SK-N-SH (cell line): Measurements from ENCODE around the gene C17orf75. TPM values are rescaled to one million over a fixed set of nuclear protein-coding genes. Genes with fewer than 3 reads are reported as not detected.

Experiments used
- CTCF ChIA-PET: fragments of 300-600, 350-600 bp; formaldehyde crosslinking; extraction: SDS; loops from one replicate; lab custom pipeline; 2021; lab: Yijun Ruan, JAX
- POLR2A ChIA-PET: fragments of 350-600 bp; sonication (Branson Sonifier 250); formaldehyde crosslinking; extraction: SDS; loops from one replicate; lab custom pipeline; 2020; ENCODE audit warnings: antibody characterized with exemption, inconsistent platforms; lab: Yijun Ruan, JAX
- DNase-seq: peaks from one replicate; pipeline ENCODE4 v3.0.0; 2012
- H2AFZ ChIP-seq: fragments of 200-600 bp; sonication (generic); 2 replicates; pipeline ENCODE4 v1.8.1; 2016; ENCODE audit warnings: antibody characterized with exemption, mild to moderate bottlenecking, low read depth
- H3F3A ChIP-seq: fragments of 200-600 bp; sonication (generic); replicated peaks from 2 replicates; pipeline ENCODE3; 2016; ENCODE audit warnings: antibody characterized with exemption, mild to moderate bottlenecking; ENCODE audit not compliant: insufficient read depth
- H3K27ac ChIP-seq, 2 experiments: fragments of 200-500 bp in 1 of 2; fragments of 200-600 bp in 1 of 2; sonication (Bioruptor generic) in 1 of 2; sonication (generic), shearing (Covaris generic) in 1 of 2; 2 replicates each; pipeline versions ENCODE4 v1.5.1 to v1.6.1; 2014 to 2016; ENCODE audit warnings: low read depth in 2 of 2, inconsistent platforms in 1 of 2, low read length in 1 of 2, mild to moderate bottlenecking in 1 of 2, mixed read lengths in 1 of 2
- H3K27me3 ChIP-seq: fragments of 200-600 bp; sonication (generic), shearing (Covaris generic); 2 replicates; pipeline ENCODE4 v1.6.1; 2016; ENCODE audit warnings: mixed run types; ENCODE audit not compliant: insufficient read depth
- H3K36me3 ChIP-seq, 2 experiments: fragments of 200-500 bp in 1 of 2; fragments of 200-600 bp in 1 of 2; sonication (Bioruptor generic) in 1 of 2; sonication (generic) in 1 of 2; replicated peaks in 1 of 2; 2 replicates each; pipeline versions ENCODE3 to v1.5.1; 2014 to 2016; ENCODE audit warnings: low read length in 1 of 2, mild to moderate bottlenecking in 1 of 2; ENCODE audit not compliant: insufficient read depth in 2 of 2, control insufficient read depth in 1 of 2
- H3K4me1 ChIP-seq, 2 experiments: fragments of 200-500 bp in 1 of 2; fragments of 200-600 bp in 1 of 2; sonication (Bioruptor generic) in 1 of 2; sonication (generic), shearing (Covaris generic) in 1 of 2; 2 replicates each; pipeline versions ENCODE4 v1.5.1 to v1.6.1; 2014 to 2016; ENCODE audit warnings: low read depth in 1 of 2, low read length in 1 of 2, mixed run types in 1 of 2; ENCODE audit not compliant: insufficient read depth in 2 of 2, control insufficient read depth in 1 of 2
- H3K4me2 ChIP-seq: fragments of 200-600 bp; sonication (generic), shearing (Covaris generic); 2 replicates; pipeline ENCODE4 v1.6.1; 2017; ENCODE audit warnings: mixed run types
- H3K4me3 ChIP-seq, 2 experiments: fragments of 200-500 bp in 1 of 2; fragments of 200-600 bp in 1 of 2; sonication (Bioruptor generic) in 1 of 2; sonication (generic), shearing (Covaris generic) in 1 of 2; 2 replicates each; pipeline versions ENCODE4 v1.5.1 to v1.8.1; 2014 to 2016; ENCODE audit warnings: low read depth in 2 of 2, inconsistent platforms in 1 of 2, low read length in 1 of 2, mild to moderate bottlenecking in 1 of 2, mixed read lengths in 1 of 2, moderate library complexity in 1 of 2
- H3K79me2 ChIP-seq: fragments of 200-600 bp; sonication (generic); 2 replicates; pipeline ENCODE4 v1.8.1; 2017; ENCODE audit warnings: mild to moderate bottlenecking; ENCODE audit not compliant: insufficient read depth
- H3K9ac ChIP-seq: fragments of 200-600 bp; sonication (generic); 2 replicates; pipeline ENCODE4 v1.6.1; 2017; ENCODE audit warnings: mixed run types
- H3K9me2 ChIP-seq: fragments of 200-600 bp; sonication (generic); 2 replicates; pipeline ENCODE4 v1.6.1; 2017; ENCODE audit warnings: mixed run types
- H3K9me3 ChIP-seq: fragments of 200-600 bp; sonication (generic); 2 replicates; pipeline ENCODE4 v1.6.1; 2017; ENCODE audit warnings: mixed run types, mild to moderate bottlenecking, moderate library complexity
- H4K20me1 ChIP-seq: fragments of 200-600 bp; sonication (generic); 2 replicates; pipeline ENCODE4 v1.6.1; 2017; ENCODE audit warnings: mild to moderate bottlenecking, mixed run types; ENCODE audit not compliant: insufficient read depth
- CHD2 ChIP-seq: fragments of 150-350 bp; IDR thresholded peaks from 2 replicates; pipeline ENCODE4 v1.6.1; 2018; ENCODE audit warnings: low read length; ENCODE audit not compliant: partially characterized antibody
- FOXJ3 ChIP-seq: sonication (generic); formaldehyde crosslinking; IDR thresholded peaks from 2 replicates; pipeline ENCODE4 v1.5.1; 2020; ENCODE audit warnings: mild to moderate bottlenecking, missing genetic modification reagents
- GABPA ChIP-seq: IDR thresholded peaks from 2 replicates; pipeline ENCODE4 v1.4.0; 2012; ENCODE audit warnings: low read depth, mild to moderate bottlenecking
- JUND ChIP-seq: IDR thresholded peaks from 2 replicates; pipeline ENCODE4 v1.4.0; 2012
- NFIC ChIP-seq: IDR thresholded peaks from 2 replicates; pipeline ENCODE4 v1.4.0; 2012; ENCODE audit warnings: borderline replicate concordance
- RCOR1 ChIP-seq: fragments of 150-350 bp; IDR thresholded peaks from 2 replicates; pipeline ENCODE4 v1.6.1; 2017; ENCODE audit warnings: antibody characterized with exemption, low read length
- RXRA ChIP-seq: IDR thresholded peaks from 2 replicates; pipeline ENCODE4 v1.4.0; 2012; ENCODE audit warnings: low read depth, mild to moderate bottlenecking, borderline replicate concordance
- SMC3 ChIP-seq: IDR thresholded peaks from 2 replicates; pipeline ENCODE4 v1.6.1; 2012; ENCODE audit warnings: low read depth, low read length, improper control_type of control experiment
- TAF1 ChIP-seq: IDR thresholded peaks from 2 replicates; pipeline ENCODE4 v1.6.1; 2012; ENCODE audit warnings: low read depth, mild to moderate bottlenecking, low read length, moderate library complexity, borderline replicate concordance
- WGBS: methylation state at CpG from one replicate; pipeline ENCODE4 v1.1.6; 2017; ENCODE audit warnings: low lambda C conversion rate; 5-methylcytosine and 5-hydroxymethylcytosine counted together
- polyA plus RNA-seq, 3 experiments: library from polyadenylated mRNA; depleted of rRNA; stranded (reverse); fragments of >200 nt; gene quantifications; 2 replicates each; pipeline ENCODE4 v1.2.3, GENCODE V29; 2012
- TF ChIP-seq, protein P1 (sequence below): IDR thresholded peaks from 2 replicates; pipeline ENCODE4 v1.4.0; 2012; ENCODE audit warnings: low read depth
- TF ChIP-seq, protein P2 (sequence below): fragments of 150-350 bp; IDR thresholded peaks from 2 replicates; pipeline ENCODE4 v1.6.1; 2016; ENCODE audit warnings: mild to moderate bottlenecking, low read depth, low read length
- TF ChIP-seq, protein P3 (sequence below): IDR thresholded peaks from 2 replicates; pipeline ENCODE4 v1.4.0; 2012; ENCODE audit warnings: low read depth, borderline replicate concordance
- TF ChIP-seq, protein P4 (sequence below): IDR thresholded peaks from 2 replicates; pipeline ENCODE4 v1.6.1; 2012; ENCODE audit warnings: mild to moderate bottlenecking, low read depth, low read length, moderate library complexity

C17orf75 gene
- polyA plus RNA-seq, 1 of the 3 experiments (the other 2 are of a cell fraction) = 14.2 TPM

DNA sequence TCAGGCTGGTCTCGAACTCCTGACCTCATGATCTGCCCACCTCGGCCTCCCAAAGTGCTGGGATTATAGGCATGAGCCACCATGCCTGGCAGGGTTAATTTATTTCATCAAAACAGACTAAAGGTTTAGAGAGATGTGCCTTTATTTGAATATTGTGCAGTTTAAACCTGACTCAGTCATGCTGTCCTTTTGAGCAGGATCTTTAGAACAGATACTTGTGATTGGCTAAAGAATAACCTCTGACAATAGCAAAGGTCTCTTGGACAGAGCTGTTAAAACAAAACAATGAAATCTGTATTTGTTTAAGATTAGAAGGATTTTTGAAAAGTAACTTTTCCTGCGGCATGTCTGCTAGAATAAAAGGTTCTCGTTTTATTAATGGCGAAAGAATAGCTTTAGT lies 44.0 kb upstream of the C17orf75 start:
- ChIA-PET POLR2A (no interaction called here), CTCF (interaction anchor here (1.8 kb wide), 1 partner anchor 10 kb away, joined by 4 read pairs; no protein-coding TSS in a partner anchor)
- no peaks in the 10 kb centered on the region for H3K79me2 ChIP-seq
- H4K20me1 ChIP-seq = no peaks in the 10 kb centered on the region
- H3K9me3 ChIP-seq = no peaks in the 10 kb centered on the region
- H3K27me3 ChIP-seq = no peaks in the 10 kb centered on the region
- no peak for DNase-seq
- WGBS = 96% methylated on average over 5 of the region's 5 CpGs
- TF ChIP-seq, protein P1, sequence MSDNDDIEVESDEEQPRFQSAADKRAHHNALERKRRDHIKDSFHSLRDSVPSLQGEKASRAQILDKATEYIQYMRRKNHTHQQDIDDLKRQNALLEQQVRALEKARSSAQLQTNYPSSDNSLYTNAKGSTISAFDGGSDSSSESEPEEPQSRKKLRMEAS = no peak
- TF ChIP-seq CHD2 = no peak
- TF ChIP-seq RXRA = no peak
- no peak for TF ChIP-seq SMC3
- no peak for TF ChIP-seq FOXJ3 (CRISPR knock-in tag)
- TF ChIP-seq, protein P2, sequence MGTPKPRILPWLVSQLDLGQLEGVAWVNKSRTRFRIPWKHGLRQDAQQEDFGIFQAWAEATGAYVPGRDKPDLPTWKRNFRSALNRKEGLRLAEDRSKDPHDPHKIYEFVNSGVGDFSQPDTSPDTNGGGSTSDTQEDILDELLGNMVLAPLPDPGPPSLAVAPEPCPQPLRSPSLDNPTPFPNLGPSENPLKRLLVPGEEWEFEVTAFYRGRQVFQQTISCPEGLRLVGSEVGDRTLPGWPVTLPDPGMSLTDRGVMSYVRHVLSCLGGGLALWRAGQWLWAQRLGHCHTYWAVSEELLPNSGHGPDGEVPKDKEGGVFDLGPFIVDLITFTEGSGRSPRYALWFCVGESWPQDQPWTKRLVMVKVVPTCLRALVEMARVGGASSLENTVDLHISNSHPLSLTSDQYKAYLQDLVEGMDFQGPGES = no peak
- TF ChIP-seq RCOR1 = no peak
- TF ChIP-seq, protein P3, sequence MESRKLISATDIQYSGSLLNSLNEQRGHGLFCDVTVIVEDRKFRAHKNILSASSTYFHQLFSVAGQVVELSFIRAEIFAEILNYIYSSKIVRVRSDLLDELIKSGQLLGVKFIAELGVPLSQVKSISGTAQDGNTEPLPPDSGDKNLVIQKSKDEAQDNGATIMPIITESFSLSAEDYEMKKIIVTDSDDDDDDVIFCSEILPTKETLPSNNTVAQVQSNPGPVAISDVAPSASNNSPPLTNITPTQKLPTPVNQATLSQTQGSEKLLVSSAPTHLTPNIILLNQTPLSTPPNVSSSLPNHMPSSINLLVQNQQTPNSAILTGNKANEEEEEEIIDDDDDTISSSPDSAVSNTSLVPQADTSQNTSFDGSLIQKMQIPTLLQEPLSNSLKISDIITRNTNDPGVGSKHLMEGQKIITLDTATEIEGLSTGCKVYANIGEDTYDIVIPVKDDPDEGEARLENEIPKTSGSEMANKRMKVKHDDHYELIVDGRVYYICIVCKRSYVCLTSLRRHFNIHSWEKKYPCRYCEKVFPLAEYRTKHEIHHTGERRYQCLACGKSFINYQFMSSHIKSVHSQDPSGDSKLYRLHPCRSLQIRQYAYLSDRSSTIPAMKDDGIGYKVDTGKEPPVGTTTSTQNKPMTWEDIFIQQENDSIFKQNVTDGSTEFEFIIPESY = no peak
- no peak for TF ChIP-seq GABPA
- TF ChIP-seq, protein P4, sequence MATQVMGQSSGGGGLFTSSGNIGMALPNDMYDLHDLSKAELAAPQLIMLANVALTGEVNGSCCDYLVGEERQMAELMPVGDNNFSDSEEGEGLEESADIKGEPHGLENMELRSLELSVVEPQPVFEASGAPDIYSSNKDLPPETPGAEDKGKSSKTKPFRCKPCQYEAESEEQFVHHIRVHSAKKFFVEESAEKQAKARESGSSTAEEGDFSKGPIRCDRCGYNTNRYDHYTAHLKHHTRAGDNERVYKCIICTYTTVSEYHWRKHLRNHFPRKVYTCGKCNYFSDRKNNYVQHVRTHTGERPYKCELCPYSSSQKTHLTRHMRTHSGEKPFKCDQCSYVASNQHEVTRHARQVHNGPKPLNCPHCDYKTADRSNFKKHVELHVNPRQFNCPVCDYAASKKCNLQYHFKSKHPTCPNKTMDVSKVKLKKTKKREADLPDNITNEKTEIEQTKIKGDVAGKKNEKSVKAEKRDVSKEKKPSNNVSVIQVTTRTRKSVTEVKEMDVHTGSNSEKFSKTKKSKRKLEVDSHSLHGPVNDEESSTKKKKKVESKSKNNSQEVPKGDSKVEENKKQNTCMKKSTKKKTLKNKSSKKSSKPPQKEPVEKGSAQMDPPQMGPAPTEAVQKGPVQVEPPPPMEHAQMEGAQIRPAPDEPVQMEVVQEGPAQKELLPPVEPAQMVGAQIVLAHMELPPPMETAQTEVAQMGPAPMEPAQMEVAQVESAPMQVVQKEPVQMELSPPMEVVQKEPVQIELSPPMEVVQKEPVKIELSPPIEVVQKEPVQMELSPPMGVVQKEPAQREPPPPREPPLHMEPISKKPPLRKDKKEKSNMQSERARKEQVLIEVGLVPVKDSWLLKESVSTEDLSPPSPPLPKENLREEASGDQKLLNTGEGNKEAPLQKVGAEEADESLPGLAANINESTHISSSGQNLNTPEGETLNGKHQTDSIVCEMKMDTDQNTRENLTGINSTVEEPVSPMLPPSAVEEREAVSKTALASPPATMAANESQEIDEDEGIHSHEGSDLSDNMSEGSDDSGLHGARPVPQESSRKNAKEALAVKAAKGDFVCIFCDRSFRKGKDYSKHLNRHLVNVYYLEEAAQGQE = no peak
- TF ChIP-seq JUND = no peak
- TF ChIP-seq NFIC = no peak
- no peak for TF ChIP-seq TAF1
- H3K4me3 ChIP-seq = no peak overlapping the region
- H3F3A ChIP-seq = peaks cover 18% of the 10 kb centered on the region
- H3K27ac ChIP-seq = no peak overlapping the region
- H2AFZ ChIP-seq = no peak overlapping the region
- peaks cover 18 to 41% of the 10 kb centered on the region in 2 experiments for H3K36me3 ChIP-seq
- no peaks in the 10 kb centered on the region for H3K9me2 ChIP-seq
- no peak overlapping the region for H3K9ac ChIP-seq
- no peak overlapping the region for H3K4me2 ChIP-seq
- H3K4me1 ChIP-seq = no peaks in the 10 kb centered on the region; a peak in 1 of 4 replicates
